ENCODE data around the gene CCL13. TPM values are rescaled to one million over a fixed set of nuclear protein-coding genes. Genes with fewer than 3 reads are reported as not detected.

CCL13 gene
- total and polyA plus RNA-seq, 2 of the 8 experiments (the other 6 are each of a cell fraction or from before 2014, with no cell fraction given) = not detected

DNA sequence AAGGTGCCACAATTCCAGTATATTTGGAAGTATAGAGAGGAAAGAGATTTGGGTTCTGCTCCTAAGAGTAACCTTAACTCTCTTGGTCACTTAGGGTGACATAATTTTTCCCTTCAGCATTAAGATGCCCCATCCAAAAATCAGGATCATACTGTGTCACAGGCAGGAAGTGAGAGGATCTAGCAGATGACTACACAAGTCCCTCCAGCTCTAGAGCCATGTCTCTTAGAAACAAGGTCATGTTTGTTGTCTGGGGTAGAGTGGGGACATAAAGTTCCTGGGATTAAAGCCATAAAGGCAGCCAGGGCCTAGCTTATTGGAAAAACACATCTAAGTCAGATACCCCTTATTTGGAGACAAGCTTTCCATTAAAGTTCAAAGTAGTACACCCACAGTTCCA is 34.3 kb upstream of the CCL13 start:
- no peak overlapping the region for H3K4ac ChIP-seq (replicated peaks; ENCODE audit: insufficient read length, low read depth, low read length)
- no peak overlapping the region for H4K5ac ChIP-seq (ENCODE audit: insufficient read length, low read depth, low read length)
- H3K4me1 ChIP-seq (replicated peaks in 1 of 4; ENCODE audit: control insufficient read depth in 3 of 4, insufficient read depth in 4 of 4, low read length in 3 of 4) = no peaks in the 10 kb centered on the region
- no peaks in the 10 kb centered on the region for H3K79me2 ChIP-seq (ENCODE audit: control insufficient read depth in 1 of 2, insufficient read depth in 2 of 2, low read length in 2 of 2)
- H3K79me1 ChIP-seq (ENCODE audit: low read depth, low read length) = no peaks in the 10 kb centered on the region
- H2BK12ac ChIP-seq (ENCODE audit: low read depth, low read length) = no peak overlapping the region
- H3K27ac ChIP-seq (ENCODE audit: low read depth, low read length) = no peak overlapping the region
- no peak overlapping the region for H3K14ac ChIP-seq (ENCODE audit: insufficient read length)
- H3K18ac ChIP-seq (ENCODE audit: extremely low read depth, low read length) = no peak overlapping the region
- no peak overlapping the region for H3K9ac ChIP-seq (replicated peaks in 1 of 4; ENCODE audit: extremely low read depth in 1 of 4, low read depth in 3 of 4, low read length in 3 of 4)
- no peak for TF ChIP-seq RFX5 (IDR thresholded peaks at IDR 0.05; ENCODE audit: borderline replicate concordance, low read depth, low read length)
- no peak for TF ChIP-seq SP1 (IDR thresholded peaks at IDR 0.05; ENCODE audit: low read depth, low read length)
- TF ChIP-seq, protein P1, sequence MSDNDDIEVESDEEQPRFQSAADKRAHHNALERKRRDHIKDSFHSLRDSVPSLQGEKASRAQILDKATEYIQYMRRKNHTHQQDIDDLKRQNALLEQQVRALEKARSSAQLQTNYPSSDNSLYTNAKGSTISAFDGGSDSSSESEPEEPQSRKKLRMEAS (IDR thresholded peaks at IDR 0.05) = no peak
- no peak for TF ChIP-seq CTCF (IDR thresholded peaks at IDR 0.05; ENCODE audit: control extremely low read depth in 1 of 3, insufficient read depth in 1 of 3, low read depth in 1 of 3, low read length in 3 of 3)
- TF ChIP-seq SIX5 (IDR thresholded peaks at IDR 0.05; ENCODE audit: low read depth, low read length) = no peak
- no peak for TF ChIP-seq CHD2 (IDR thresholded peaks at IDR 0.05; ENCODE audit: low read length)
- no peak for TF ChIP-seq SAP30 (IDR thresholded peaks at IDR 0.05; ENCODE audit: insufficient read depth, insufficient replicate concordance, low read length)
- no peak for TF ChIP-seq HDAC2 (IDR thresholded peaks at IDR 0.05; ENCODE audit: borderline replicate concordance in 1 of 2, low read depth in 2 of 2, low read length in 2 of 2)
- no peak for TF ChIP-seq JUN (IDR thresholded peaks at IDR 0.05; ENCODE audit: low read depth, low read length)
- no peak for TF ChIP-seq POLR2AphosphoS5 (IDR thresholded peaks at IDR 0.05; ENCODE audit: low read depth, low read length)
- no peaks in the 10 kb centered on the region for H3K27me3 ChIP-seq (replicated peaks in 1 of 4; ENCODE audit: control insufficient read depth in 3 of 4, extremely low read depth in 1 of 4, insufficient read depth in 3 of 4, low read length in 3 of 4)
- H2AFZ ChIP-seq (ENCODE audit: low read length) = no peak overlapping the region
- POLR2A ChIA-PET (ENCODE audit: partially characterized antibody) = interaction anchor here (0.7 kb wide), 1 partner anchor 664 kb away, joined by 3 read pairs; no protein-coding TSS in a partner anchor
- H2BK20ac ChIP-seq (ENCODE audit: low read length) = no peak overlapping the region
- no peak overlapping the region for H2BK120ac ChIP-seq (replicated peaks; ENCODE audit: low read depth, low read length)
- H3K4me3 ChIP-seq (ENCODE audit: extremely low read depth in 1 of 4, insufficient read depth in 2 of 4, low read depth in 3 of 4, low read length in 4 of 4) = no peak overlapping the region
- H4K20me1 ChIP-seq (replicated peaks in 1 of 2; ENCODE audit: control insufficient read depth in 1 of 2, insufficient read depth in 2 of 2, low read length in 2 of 2) = peaks cover 0 to 2% of the 10 kb centered on the region in 2 experiments
- no peak overlapping the region for H4K8ac ChIP-seq (ENCODE audit: extremely low read depth, insufficient read depth, low read length)
- CTCF ChIA-PET (ENCODE audit: partially characterized antibody) = interaction anchor here (0.7 to 9.9 kb wide), 8 partner anchors 11 to 281 kb away, joined by 3 to 87 read pairs (median 4); partner anchors contain the start of gene CCL1
- no peak overlapping the region for H2AK5ac ChIP-seq (ENCODE audit: low read depth, low read length)
- no peak for DNase-seq (ENCODE audit: low read depth in 1 of 2, low spot score in 2 of 2)
- no peak overlapping the region for H3K56ac ChIP-seq (replicated peaks; ENCODE audit: insufficient read length, low read depth, low read length)
- no peaks in the 10 kb centered on the region for H3K9me3 ChIP-seq (ENCODE audit: insufficient read depth in 2 of 2, low read depth in 1 of 2, low read length in 1 of 2)
- no peak overlapping the region for H3K23ac ChIP-seq (ENCODE audit: insufficient read length)
- H4K91ac ChIP-seq (replicated peaks; ENCODE audit: insufficient read length, low read length) = no peak overlapping the region
- no peaks in the 10 kb centered on the region for H3K23me2 ChIP-seq (ENCODE audit: low read depth, low read length)
- H2BK15ac ChIP-seq (ENCODE audit: low read length) = no peak overlapping the region
- H2BK5ac ChIP-seq (ENCODE audit: low read depth, low read length) = no peak overlapping the region
- H3K36me3 ChIP-seq (ENCODE audit: control insufficient read depth in 2 of 4, insufficient read depth in 4 of 4, low read length in 3 of 4) = no peaks in the 10 kb centered on the region
- FAIRE-seq = no peak
- H3K4me2 ChIP-seq (ENCODE audit: insufficient read depth in 1 of 2, low read depth in 2 of 2, low read length in 2 of 2) = no peak overlapping the region
